ENCODE data around the gene TOR1AIP2. TPM values are rescaled to one million over a fixed set of nuclear protein-coding genes. Genes with fewer than 3 reads are reported as not detected.

TOR1AIP2 gene
- total RNA-seq, 1 donor from 2014 or later: 71.1 TPM

DNA sequence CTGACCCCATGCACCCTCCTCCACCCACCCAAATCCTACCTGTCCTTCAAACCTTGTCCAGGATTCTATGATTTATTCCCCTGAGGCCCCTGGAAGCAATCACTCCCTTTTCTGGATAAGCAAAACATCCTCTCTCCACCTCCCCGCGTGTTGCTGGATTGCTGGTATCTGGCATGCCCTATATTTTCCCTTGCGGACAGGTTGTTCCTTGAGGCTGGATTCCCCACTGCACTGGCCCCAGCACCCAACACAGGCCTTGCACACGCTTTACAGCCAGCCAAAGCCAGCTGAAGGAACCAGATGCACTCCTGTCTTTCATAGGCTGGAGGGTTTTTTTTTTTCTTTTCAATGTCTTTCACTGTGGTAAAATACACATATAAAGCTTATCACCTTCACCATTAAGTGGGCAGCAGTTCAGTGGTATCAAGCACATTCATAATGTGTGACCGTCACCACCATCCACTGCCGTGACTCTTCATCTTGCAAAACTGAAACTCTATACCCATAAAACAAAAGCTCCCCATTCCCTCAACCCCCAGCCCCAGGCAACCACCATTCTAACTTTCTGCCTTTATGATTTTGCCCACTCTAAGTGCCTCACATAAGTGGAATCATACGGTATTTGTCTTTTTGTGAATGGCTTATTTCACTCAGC lies 50.9 kb downstream of the TOR1AIP2 start:
- H3K27me3 Mint-ChIP-seq (ENCODE audit: unreplicated experiment): peaks cover 3% of the 10 kb centered on the region
- H3K27ac Mint-ChIP-seq (ENCODE audit: unreplicated experiment): no peak overlapping the region
- DNase-seq (ENCODE audit: low spot score): no peak
- H3K9me3 Mint-ChIP-seq (ENCODE audit: unreplicated experiment): no peaks in the 10 kb centered on the region
- TF ChIP-seq, protein P1, sequence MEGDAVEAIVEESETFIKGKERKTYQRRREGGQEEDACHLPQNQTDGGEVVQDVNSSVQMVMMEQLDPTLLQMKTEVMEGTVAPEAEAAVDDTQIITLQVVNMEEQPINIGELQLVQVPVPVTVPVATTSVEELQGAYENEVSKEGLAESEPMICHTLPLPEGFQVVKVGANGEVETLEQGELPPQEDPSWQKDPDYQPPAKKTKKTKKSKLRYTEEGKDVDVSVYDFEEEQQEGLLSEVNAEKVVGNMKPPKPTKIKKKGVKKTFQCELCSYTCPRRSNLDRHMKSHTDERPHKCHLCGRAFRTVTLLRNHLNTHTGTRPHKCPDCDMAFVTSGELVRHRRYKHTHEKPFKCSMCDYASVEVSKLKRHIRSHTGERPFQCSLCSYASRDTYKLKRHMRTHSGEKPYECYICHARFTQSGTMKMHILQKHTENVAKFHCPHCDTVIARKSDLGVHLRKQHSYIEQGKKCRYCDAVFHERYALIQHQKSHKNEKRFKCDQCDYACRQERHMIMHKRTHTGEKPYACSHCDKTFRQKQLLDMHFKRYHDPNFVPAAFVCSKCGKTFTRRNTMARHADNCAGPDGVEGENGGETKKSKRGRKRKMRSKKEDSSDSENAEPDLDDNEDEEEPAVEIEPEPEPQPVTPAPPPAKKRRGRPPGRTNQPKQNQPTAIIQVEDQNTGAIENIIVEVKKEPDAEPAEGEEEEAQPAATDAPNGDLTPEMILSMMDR (IDR thresholded peaks at IDR 0.05; ENCODE audit: unreplicated experiment): no peak
- no peaks in the 10 kb centered on the region for H3K36me3 Mint-ChIP-seq (ENCODE audit: low read depth, unreplicated experiment)
- H3K4me3 Mint-ChIP-seq (ENCODE audit: unreplicated experiment): no peak overlapping the region
- H3K4me1 Mint-ChIP-seq (ENCODE audit: unreplicated experiment): peaks cover 26% of the 10 kb centered on the region

- DNase-seq (ENCODE audit: low spot score): no peak
- Mint-ChIP-seq H3K27me3 (ENCODE audit: unreplicated experiment) (peaks cover 3% of the 10 kb centered on the region), H3K9me3 (ENCODE audit: unreplicated experiment) (no peaks in the 10 kb centered on the region), H3K36me3 (ENCODE audit: low read depth, unreplicated experiment) (no peaks in the 10 kb centered on the region), H3K4me3 (ENCODE audit: unreplicated experiment) (no peak overlapping the region), H3K27ac (ENCODE audit: unreplicated experiment) (peak overlapping the region; percentile 13), H3K4me1 (ENCODE audit: unreplicated experiment) (peaks cover 26% of the 10 kb centered on the region)
- TF ChIP-seq, protein P1 (IDR thresholded peaks at IDR 0.05; ENCODE audit: unreplicated experiment): no peak
These were observed 51.7 kb downstream of the TOR1AIP2 start for GRCh38 chr1:179825798-179826460.

DNA sequence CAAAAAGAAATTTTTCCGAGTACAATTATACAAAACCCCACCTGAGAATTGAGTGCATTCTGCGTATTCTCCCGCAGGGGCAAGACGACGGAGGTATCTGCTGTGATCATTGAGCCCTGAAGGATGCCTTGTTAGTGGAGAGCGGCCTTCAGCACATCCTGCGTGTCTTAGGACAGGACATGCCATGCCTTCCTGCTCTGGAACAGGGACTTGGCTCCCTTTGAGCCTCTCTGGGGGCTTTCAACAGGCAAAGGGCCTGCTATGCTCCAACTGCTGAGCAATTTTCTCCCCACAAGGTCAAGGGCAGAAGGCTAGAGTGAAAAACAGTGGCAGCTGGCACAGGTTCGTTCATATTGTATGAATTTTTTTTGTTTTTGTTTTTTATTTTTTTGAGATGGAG lies 52.4 kb downstream of the TOR1AIP2 start:
- Mint-ChIP-seq H3K27ac (ENCODE audit: unreplicated experiment) (no peak overlapping the region), H3K9me3 (ENCODE audit: unreplicated experiment) (no peaks in the 10 kb centered on the region), H3K4me3 (ENCODE audit: unreplicated experiment) (no peak overlapping the region), H3K36me3 (ENCODE audit: low read depth, unreplicated experiment) (no peaks in the 10 kb centered on the region), H3K27me3 (ENCODE audit: unreplicated experiment) (peaks cover 3% of the 10 kb centered on the region), H3K4me1 (ENCODE audit: unreplicated experiment) (peaks cover 26% of the 10 kb centered on the region)
- DNase-seq (ENCODE audit: low spot score): no peak
- TF ChIP-seq, protein P1 (IDR thresholded peaks at IDR 0.05; ENCODE audit: unreplicated experiment): no peak

DNA sequence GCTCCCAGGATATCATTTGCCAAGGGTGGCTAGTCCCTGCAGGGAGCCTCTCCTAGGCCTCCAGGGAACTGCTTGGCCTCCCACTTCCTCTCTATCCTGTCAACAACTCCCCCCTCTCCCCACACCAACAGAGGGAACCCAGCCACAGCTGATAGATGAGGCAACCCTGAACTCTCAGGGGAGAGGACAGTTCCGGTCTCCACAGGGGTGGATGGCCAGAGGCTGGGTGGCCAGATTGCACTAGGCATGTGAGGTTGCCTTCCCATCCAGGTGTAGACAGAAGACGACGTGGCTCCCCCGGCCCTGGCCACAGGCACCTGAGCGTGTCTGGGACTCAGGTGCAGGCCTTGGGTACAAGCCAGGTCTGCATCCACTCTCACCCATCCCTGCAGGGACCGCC lies 53.3 kb downstream of the TOR1AIP2 start:
- H3K27me3 Mint-ChIP-seq (ENCODE audit: unreplicated experiment): peaks cover 3% of the 10 kb centered on the region
- no peak for DNase-seq (ENCODE audit: low spot score)
- TF ChIP-seq, protein P1 (IDR thresholded peaks at IDR 0.05; ENCODE audit: unreplicated experiment): no peak
- no peak overlapping the region for H3K27ac Mint-ChIP-seq (ENCODE audit: unreplicated experiment)
- no peaks in the 10 kb centered on the region for H3K9me3 Mint-ChIP-seq (ENCODE audit: unreplicated experiment)
- peaks cover 26% of the 10 kb centered on the region for H3K4me1 Mint-ChIP-seq (ENCODE audit: unreplicated experiment)
- H3K36me3 Mint-ChIP-seq (ENCODE audit: low read depth, unreplicated experiment): no peaks in the 10 kb centered on the region
- H3K4me3 Mint-ChIP-seq (ENCODE audit: unreplicated experiment): no peak overlapping the region

GRCh38 chr1:179823693-179824092 lies 53.9 kb downstream of the TOR1AIP2 start:
- no peaks in the 10 kb centered on the region for H3K36me3 Mint-ChIP-seq (ENCODE audit: low read depth, unreplicated experiment)
- no peak overlapping the region for H3K4me3 Mint-ChIP-seq (ENCODE audit: unreplicated experiment)
- no peak for DNase-seq (ENCODE audit: low spot score)
- TF ChIP-seq, protein P1 (IDR thresholded peaks at IDR 0.05; ENCODE audit: unreplicated experiment): no peak
- H3K4me1 Mint-ChIP-seq (ENCODE audit: unreplicated experiment): peaks cover 26% of the 10 kb centered on the region
- H3K9me3 Mint-ChIP-seq (ENCODE audit: unreplicated experiment): no peaks in the 10 kb centered on the region
- peaks cover 3% of the 10 kb centered on the region for H3K27me3 Mint-ChIP-seq (ENCODE audit: unreplicated experiment)
- no peak overlapping the region for H3K27ac Mint-ChIP-seq (ENCODE audit: unreplicated experiment)
